GM21423 (cell line): ENCODE data around the gene RAP1GAP.
"Not testable (repeated sequence)": the region's sequence is repeated elsewhere in the genome, so short reads cannot be mapped to it uniquely, and the experiment has no call there.

Experiments used
- ATAC-seq: cut with Tn5 transposase; IDR thresholded peaks from one replicate; pipeline ENCODE4 v1.9.1; 2021; ENCODE audit warnings: mild to moderate bottlenecking, moderate library complexity; ENCODE audit not compliant: unreplicated experiment

Gene RAP1GAP

GRCh38 chr1:21647431-21648351 lies 21.5 kb downstream of the RAP1GAP start:
- no peak for ATAC-seq

- ATAC-seq, result no peak
Observed at GRCh38 chr1:21645550-21645949, 23.6 kb downstream of the RAP1GAP start.

GRCh38 chr1:21644906-21645305 lies 24.3 kb downstream of the RAP1GAP start:
- ATAC-seq, result no peak

DNA sequence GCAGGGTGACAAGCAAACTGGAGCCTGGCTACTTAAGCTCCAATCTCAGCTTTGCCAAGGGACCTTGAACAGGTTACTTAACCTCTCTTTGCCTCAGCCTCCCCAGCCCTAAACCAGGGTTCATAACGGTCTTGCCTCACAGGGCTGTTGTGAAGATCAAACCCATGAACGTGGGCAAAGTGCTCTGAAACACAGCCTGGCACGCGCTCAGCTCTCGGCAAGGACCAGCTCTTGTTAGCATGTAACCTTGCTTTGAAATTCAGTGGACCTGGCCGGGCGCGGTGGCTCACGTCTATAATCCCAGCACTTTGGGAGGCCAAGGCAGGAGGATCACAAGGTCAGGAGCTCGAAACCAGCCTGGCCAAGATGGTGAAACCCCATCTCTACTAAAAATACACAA lies 24.8 kb downstream of the RAP1GAP start:
- ATAC-seq, result no peak

- ATAC-seq, result no peak
Observed at GRCh38 chr1:21643624-21644023, 25.5 kb downstream of the RAP1GAP start.

DNA sequence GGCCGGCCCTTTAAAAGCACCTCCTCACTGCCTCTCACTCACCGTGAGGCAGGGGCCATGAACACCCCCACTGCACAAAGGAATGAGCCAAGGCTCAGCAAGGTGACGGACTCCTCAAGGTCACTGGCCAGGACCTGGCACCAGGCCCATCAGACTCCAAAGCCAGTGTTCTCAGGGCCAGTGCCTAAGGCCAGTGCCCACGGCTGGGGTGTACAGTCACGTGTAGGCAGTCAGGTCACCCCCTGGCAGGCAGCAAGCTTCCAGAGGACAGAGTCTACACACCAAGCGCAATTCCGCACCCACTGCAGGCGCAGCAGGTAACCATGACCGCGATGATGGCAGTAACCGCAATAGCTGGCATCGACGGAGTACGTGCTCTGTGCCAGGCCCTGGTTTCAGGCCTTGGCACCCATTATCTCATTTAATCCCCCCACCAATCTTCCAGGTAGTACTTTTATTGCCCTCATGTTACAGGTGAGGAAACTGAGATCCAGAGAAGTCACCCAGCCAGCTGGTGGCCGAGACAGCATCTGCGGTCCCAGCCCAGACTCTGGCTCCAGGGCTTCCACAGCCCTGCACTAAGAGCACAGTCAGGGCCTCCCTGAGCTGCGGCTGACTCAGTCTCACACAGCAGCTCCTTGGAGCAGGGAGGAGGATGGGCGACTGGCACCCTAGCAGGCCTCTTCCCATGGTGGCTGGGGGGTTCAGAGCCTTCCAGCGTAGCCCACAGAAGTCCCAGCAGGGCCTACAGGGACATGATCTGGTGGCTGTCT lies 27.0 kb downstream of the RAP1GAP start:
- no peak for ATAC-seq

- ATAC-seq, result no peak
Observed at GRCh38 chr1:21641537-21641936, 27.6 kb downstream of the RAP1GAP start.

- ATAC-seq, result no peak
Observed at GRCh38 chr1:21641076-21641475, 28.1 kb downstream of the RAP1GAP start.

DNA sequence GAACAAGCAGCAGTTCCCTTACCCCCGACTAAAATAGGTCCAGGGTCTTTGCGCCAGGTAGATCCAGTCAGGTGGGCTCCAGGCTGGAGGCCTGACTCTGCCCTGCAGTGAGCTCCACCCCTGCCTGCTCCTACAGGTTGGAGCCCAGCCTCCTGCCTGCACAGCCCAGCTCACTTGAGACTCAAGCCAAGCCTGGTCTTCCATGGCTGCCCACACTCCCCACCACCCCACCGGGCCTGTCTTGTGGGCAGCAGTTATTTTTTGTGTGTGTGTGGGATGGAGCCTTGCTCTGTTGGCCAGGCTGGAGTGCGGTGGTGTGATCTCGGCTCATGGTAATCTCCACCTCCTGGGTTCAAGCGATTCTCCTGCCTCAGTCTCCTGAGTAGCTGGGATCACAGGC lies 28.5 kb downstream of the RAP1GAP start:
- no peak for ATAC-seq

DNA sequence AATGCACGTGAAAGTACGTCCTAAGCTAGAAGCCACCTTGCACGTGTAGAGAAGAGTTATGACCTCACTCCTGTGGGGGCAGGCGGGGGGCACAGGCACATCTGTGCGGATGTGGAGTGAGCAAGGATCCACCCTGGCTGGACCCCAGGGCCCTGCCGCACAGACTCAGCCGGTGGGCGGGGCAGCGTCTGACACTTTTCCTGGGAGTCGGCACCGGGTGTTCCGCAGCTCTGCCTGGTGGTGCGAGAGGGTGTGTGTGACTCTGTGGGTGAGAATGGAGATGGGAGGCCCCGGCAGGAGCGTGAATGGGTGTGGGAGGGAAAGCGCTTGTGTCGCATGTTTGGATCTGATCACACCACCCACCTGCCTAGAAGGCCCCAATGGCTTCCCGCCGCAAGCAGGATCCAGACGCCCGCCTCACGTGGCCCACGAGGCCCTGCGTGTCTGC lies 29.5 kb downstream of the RAP1GAP start:
- no peak for ATAC-seq

DNA sequence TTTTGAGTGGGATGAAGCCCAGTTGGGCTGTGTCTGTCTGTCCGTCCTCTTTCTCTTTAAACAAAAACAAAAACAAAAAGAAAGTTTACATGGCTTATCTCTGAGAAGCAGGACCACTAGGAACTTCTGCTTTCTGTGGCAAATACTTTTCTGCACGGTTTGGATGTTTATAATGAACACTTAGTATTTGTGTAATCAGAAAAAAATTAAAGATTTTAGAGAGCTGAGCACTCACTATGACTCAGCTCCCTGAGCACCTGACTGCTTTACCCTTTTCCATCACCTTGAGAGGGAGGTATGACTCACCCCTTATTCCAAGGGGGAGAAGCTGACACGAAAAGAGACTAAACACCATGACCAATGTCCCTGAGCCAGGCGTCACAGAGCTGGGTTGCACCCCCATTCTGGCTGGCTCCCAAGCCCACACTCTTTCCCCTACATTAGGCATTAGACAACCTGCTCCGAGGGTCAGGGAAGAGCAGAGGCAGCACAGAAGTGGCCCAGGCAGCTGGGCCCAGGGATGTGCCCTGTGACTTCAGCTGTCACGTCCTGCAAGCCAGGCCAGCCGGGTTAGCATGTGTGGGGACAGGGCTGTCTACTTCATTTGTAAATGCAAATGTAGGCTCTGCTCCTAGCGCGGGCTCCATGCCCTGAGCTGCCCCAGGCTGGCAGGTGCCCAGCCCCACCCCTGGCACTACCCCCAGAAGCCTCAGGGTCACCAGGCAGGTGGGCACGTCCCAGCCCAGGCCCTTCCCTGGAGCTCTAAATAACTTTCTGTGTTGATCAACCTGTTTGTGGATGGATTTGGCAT lies 30.4 kb downstream of the RAP1GAP start:
- ATAC-seq, result no peak

DNA sequence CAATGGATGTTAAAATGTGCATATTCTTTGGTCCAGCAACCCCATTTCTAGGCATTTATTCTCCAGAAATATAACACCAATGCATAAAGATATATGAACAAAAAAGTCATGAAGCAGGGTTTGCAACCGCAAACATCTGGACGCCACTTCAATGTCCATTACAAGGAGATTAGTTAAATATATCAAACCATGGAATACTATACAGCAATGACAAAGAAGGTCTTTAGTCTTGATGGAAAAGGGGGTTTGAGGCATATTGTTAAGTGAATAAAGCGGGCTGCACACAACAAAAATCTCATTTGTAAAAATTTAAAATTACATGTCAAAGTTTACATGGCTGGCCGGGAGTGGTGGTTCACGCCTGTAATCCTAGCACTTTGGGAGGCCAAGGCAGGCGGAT lies 31.6 kb downstream of the RAP1GAP start:
- ATAC-seq, result no peak

GRCh38 chr1:21636029-21636428 lies 33.1 kb downstream of the RAP1GAP start:
- no peak for ATAC-seq

- ATAC-seq, result no peak
Observed at GRCh38 chr1:21634806-21635535, 34.2 kb downstream of the RAP1GAP start.

DNA sequence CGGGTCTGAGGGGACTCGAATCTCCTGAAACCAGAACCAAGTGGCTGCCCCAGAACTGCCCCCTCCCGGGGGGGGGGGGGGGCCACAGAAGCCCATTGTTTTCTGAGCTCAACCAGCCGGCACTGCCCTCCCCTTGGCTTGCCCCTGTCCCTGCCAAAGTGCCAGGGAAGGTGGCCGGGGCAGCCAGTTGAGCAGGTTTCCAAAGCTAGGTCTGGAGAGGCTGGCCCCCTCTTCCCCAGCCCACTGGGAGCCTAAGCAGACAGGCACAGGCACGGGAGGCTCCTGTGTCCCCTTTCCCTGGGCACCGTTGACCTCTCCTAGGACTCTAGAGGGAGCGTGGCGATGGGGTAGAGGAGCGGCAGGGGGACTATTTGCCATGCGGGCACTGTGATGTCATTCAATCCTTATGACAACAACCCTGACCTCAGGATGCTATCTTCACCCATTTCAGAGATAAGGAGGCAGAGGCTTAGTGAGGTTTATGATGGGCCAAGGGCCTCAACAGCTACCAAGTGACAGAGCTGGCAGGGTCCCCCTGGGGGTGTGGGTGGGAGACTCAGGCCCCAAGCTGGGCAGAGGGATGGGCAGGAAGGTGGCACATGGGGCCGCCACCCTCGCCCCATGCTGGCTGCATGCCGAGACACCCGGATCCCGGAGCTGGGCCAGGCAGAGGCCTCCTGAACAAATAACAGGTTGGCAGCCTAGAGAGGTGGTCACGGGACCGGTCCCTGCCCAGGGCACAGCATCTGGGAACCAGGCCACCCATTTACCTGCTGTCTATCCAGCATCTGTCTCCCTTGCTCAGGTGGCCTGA lies 35.0 kb downstream of the RAP1GAP start:
- no peak for ATAC-seq

- no peak for ATAC-seq
Observed at GRCh38 chr1:21633141-21633755, 35.9 kb downstream of the RAP1GAP start.

- no peak for ATAC-seq
Observed at GRCh38 chr1:21631944-21632887, 36.9 kb downstream of the RAP1GAP start.

- ATAC-seq, result not testable (repeated sequence)
Observed at GRCh38 chr1:21631590-21631943, 37.6 kb downstream of the RAP1GAP start.
